GM21619 (cell line): ENCODE results near the gene DENND6A.
"Not testable (repeated sequence)": the region's sequence is repeated elsewhere in the genome, so short reads cannot be mapped to it uniquely, and the experiment has no call there.

Source experiments
- ATAC-seq: cut with Tn5 transposase; IDR thresholded peaks from one replicate; pipeline ENCODE4 v1.9.1; 2021; ENCODE audit not compliant: unreplicated experiment

The DENND6A gene

GRCh38 chr3:57692396-57693147 is at the start of gene DENND6A:
Gene DENND6A, minus strand, starts transcription at chr3:57693077. Its CDS starts 59 bp downstream, at chr3:57693018.
- ATAC-seq: peak; percentile 81

- no peak for ATAC-seq
Observed at GRCh38 chr3:57740027-57740426, 47.1 kb upstream of the DENND6A start.

- ATAC-seq: no peak
Observed at GRCh38 chr3:57738391-57738790, 45.5 kb upstream of the DENND6A start.

- ATAC-seq: no peak
Observed at GRCh38 chr3:57737840-57738239, 45.0 kb upstream of the DENND6A start.

GRCh38 chr3:57735405-57735804 is 42.5 kb upstream of the DENND6A start:
- ATAC-seq: no peak

- no peak for ATAC-seq
Observed at GRCh38 chr3:57733790-57734189, 40.9 kb upstream of the DENND6A start.

GRCh38 chr3:57731311-57731710 is 38.4 kb upstream of the DENND6A start:
- no peak for ATAC-seq

- ATAC-seq: no peak
Observed at GRCh38 chr3:57730682-57731081, 37.8 kb upstream of the DENND6A start.

GRCh38 chr3:57729334-57730045 is 36.6 kb upstream of the DENND6A start:
- ATAC-seq: no peak

- ATAC-seq: no peak
Observed at GRCh38 chr3:57727106-57727505, 34.2 kb upstream of the DENND6A start.

GRCh38 chr3:57726397-57726796 is 33.5 kb upstream of the DENND6A start:
- no peak for ATAC-seq

GRCh38 chr3:57718118-57718517 is 25.2 kb upstream of the DENND6A start:
- no peak for ATAC-seq

- no peak for ATAC-seq
Observed at GRCh38 chr3:57717205-57717868, 24.5 kb upstream of the DENND6A start.

- ATAC-seq: no peak
Observed at GRCh38 chr3:57715686-57716085, 22.8 kb upstream of the DENND6A start.

GRCh38 chr3:57709559-57709958 is 16.7 kb upstream of the DENND6A start:
- ATAC-seq: no peak

- ATAC-seq: no peak
Observed at GRCh38 chr3:57709031-57709430, 16.2 kb upstream of the DENND6A start.

- no peak for ATAC-seq
Observed at GRCh38 chr3:57706462-57706861, 13.6 kb upstream of the DENND6A start.

GRCh38 chr3:57705351-57705750 is 12.5 kb upstream of the DENND6A start:
- not testable (repeated sequence) for ATAC-seq

- ATAC-seq: no peak
Observed at GRCh38 chr3:57701781-57702180, 8.9 kb upstream of the DENND6A start.

GRCh38 chr3:57700737-57701136 is 7.9 kb upstream of the DENND6A start:
- ATAC-seq: no peak

GRCh38 chr3:57699591-57699990 is 6.7 kb upstream of the DENND6A start:
- ATAC-seq: no peak

GRCh38 chr3:57696801-57697321 is 4.0 kb upstream of the DENND6A start:
- no peak for ATAC-seq
